Measurements from ENCODE around the gene SGMS1. TPM values are rescaled to one million over a fixed set of nuclear protein-coding genes. Genes with fewer than 3 reads are reported as not detected.
A peak's percentile ranks its signal among the peaks of the same experiment; 100 is the strongest.

The SGMS1 gene
- total RNA-seq, 2 donors from 2014 or later, result 32.5 to 35.9 TPM

DNA sequence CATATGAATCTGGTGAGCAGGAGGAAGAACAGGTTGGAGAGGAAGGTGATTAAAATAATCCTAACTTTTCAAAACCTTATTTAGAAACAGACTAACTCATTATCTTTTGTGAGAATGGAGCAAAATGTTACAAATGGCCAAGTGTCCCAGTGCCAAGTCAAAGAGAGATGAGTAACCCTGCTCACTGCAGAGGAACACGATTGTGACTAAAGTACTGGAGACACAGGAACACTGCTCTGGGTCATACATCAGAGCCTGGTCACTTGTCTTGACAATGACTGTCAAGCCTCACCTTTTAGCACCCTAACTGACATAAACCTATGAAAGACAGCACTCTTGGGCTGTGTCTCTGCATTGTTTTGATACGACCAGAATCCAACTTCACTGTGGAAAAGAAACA is 108.8 kb downstream of the SGMS1 start:
- Histone ChIP-seq H3K4me1 (peaks cover 0 to 23% of the 10 kb centered on the region in 2 donors), H3K27me3 (no peaks in the 10 kb centered on the region), H3K4me3 (no peak overlapping the region), H3K36me3 (peaks cover 6% of the 10 kb centered on the region), H3K27ac (no peak overlapping the region), H3K9me3 (no peaks in the 10 kb centered on the region)
- TF ChIP-seq, protein P1, sequence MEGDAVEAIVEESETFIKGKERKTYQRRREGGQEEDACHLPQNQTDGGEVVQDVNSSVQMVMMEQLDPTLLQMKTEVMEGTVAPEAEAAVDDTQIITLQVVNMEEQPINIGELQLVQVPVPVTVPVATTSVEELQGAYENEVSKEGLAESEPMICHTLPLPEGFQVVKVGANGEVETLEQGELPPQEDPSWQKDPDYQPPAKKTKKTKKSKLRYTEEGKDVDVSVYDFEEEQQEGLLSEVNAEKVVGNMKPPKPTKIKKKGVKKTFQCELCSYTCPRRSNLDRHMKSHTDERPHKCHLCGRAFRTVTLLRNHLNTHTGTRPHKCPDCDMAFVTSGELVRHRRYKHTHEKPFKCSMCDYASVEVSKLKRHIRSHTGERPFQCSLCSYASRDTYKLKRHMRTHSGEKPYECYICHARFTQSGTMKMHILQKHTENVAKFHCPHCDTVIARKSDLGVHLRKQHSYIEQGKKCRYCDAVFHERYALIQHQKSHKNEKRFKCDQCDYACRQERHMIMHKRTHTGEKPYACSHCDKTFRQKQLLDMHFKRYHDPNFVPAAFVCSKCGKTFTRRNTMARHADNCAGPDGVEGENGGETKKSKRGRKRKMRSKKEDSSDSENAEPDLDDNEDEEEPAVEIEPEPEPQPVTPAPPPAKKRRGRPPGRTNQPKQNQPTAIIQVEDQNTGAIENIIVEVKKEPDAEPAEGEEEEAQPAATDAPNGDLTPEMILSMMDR (IDR thresholded peaks at IDR 0.05), result no peak
- no peak for DNase-seq (ENCODE audit: low spot score)

GRCh38 chr10:50513956-50514355 is 109.8 kb downstream of the SGMS1 start:
- DNase-seq (ENCODE audit: low spot score), result no peak
- Histone ChIP-seq H3K4me3 (no peak overlapping the region), H3K27me3 (no peaks in the 10 kb centered on the region), H3K9me3 (no peaks in the 10 kb centered on the region), H3K27ac (no peak overlapping the region), H3K36me3 (peaks cover under 1% of the 10 kb centered on the region), H3K4me1 (peaks cover 0 to 23% of the 10 kb centered on the region in 2 donors)
- TF ChIP-seq, protein P1 (IDR thresholded peaks at IDR 0.05), result no peak

DNA sequence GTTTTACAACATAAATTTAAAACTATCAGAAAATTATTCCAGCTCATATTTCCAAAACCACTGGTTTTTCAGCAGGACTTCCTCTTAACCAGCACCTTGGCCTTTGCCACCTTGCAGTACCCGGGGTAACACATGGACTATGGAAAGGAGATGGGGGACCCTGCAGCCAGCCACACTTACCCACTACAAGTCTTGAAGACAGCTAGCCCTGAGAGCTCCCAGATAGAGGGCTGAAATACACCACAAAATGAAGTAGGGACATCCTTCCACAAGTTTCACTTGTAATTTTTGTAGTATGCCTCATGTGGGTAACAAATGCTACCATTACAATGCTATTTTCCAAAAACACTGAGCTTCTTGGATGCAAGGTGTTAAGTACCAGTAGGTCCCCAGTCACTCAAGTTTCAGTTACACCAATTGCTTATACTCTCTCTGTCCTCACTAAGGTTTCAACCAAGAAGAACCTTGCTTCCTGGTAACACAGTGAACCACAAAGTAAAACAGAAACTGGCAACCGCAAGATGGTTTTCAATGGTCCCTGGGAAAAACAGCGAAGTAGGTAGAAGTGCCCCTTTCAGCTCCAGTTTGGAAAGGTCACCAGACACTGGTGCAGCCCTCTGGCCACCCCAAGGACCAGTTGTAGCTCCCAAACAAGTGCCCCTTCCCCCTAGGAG is 110.9 kb downstream of the SGMS1 start:
- no peaks in the 10 kb centered on the region for H3K9me3 ChIP-seq
- peaks cover 0 to 23% of the 10 kb centered on the region in 2 donors for H3K4me1 ChIP-seq
- H3K4me3 ChIP-seq, result no peak overlapping the region
- no peak for DNase-seq (ENCODE audit: low spot score)
- TF ChIP-seq, protein P1 (IDR thresholded peaks at IDR 0.05), result no peak
- H3K36me3 ChIP-seq, result no peaks in the 10 kb centered on the region
- no peaks in the 10 kb centered on the region for H3K27me3 ChIP-seq
- no peak overlapping the region for H3K27ac ChIP-seq

DNA sequence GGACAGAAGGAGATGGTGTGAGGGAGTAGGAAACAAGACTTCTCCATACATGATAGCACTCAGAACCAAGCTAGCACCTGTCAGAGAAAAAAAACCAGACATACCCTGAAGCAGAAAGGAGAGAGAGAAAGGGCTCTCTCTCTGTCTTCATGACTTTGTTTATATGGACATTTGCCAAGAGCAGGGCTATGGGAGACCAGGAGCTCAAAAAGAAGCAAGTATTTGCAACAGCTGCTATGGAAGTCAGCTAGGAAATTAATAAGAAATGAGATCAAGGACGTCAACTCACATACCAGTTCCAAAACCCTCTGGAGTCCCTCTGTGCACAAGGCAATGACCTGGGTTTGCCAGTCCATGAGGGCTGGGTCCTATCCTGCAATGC is 111.6 kb downstream of the SGMS1 start:
- Histone ChIP-seq H3K9me3 (no peaks in the 10 kb centered on the region), H3K27ac (no peak overlapping the region), H3K4me3 (no peak overlapping the region), H3K4me1 (peaks cover 0 to 29% of the 10 kb centered on the region in 2 donors), H3K36me3 (no peaks in the 10 kb centered on the region), H3K27me3 (no peaks in the 10 kb centered on the region)
- DNase-seq (ENCODE audit: low spot score), result no peak
- TF ChIP-seq, protein P1 (IDR thresholded peaks at IDR 0.05), result no peak

DNA sequence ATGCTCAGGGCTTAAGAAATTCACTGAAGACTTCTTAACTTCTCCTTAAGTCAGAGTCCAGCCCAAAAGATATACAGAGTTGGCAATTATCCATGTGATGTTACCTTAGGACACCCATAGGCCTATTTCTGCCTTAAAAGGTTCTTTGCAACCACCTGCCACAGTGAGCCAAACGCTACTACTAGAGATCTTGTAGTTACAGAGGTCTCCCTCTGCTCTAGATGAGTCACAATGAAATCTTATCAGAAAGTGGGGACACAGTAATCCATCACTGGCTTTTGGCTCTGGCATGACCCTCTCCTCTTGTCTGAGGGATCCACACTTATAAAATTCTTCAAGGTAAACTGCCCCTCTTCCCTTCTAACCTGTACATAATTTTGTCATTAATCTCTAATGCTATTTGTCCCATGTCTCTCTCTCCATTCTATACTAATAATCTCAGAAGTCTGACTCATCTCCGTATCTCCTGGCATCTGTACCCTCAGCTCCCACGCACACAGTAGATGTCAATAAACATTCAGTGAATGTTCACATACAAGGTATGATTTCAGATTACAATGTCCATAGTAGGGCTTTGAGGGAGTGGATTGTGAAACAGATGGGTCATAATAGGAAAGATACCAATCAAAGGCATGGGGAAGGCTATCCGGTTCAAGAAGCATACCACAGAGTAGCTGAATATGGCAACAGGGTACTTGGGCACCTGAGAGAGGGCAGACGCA is 112.1 kb downstream of the SGMS1 start:
- H3K27ac ChIP-seq, result peak overlapping the region in 1 of 2 donors; percentile 21
- DNase-seq (ENCODE audit: low spot score), result no peak
- TF ChIP-seq, protein P1 (IDR thresholded peaks at IDR 0.05), result no peak
- no peaks in the 10 kb centered on the region for H3K27me3 ChIP-seq
- H3K4me3 ChIP-seq, result no peak overlapping the region
- no peaks in the 10 kb centered on the region for H3K9me3 ChIP-seq
- H3K4me1 ChIP-seq, result peaks cover 0 to 31% of the 10 kb centered on the region in 2 donors
- no peaks in the 10 kb centered on the region for H3K36me3 ChIP-seq

All from right atrium auricular region (tissue), 2 donors.